Hematopoietic multipotent progenitor cell treated with erythropoietin and hydrocortisone succinate and interleukin-3 and kit ligand, for 6 days (in vitro differentiated cells): Measurements from ENCODE around the gene EPB41L1.

Experiments used
- DNase-seq: peaks from one replicate; pipeline ENCODE4 v3.0.0-alpha.2; 2015

EPB41L1 gene

GRCh38 chr20:36234771-36235320 lies 80.3 kb downstream of the EPB41L1 start:
- peak; percentile 18 for DNase-seq

GRCh38 chr20:36235892-36236785 lies 81.6 kb downstream of the EPB41L1 start, which contains the start of gene AAR2:
TSS of gene AAR2 (plus strand) at chr20:36236478. CDS start at chr20:36239869, 3,391 bp downstream.
- DNase-seq: peak; percentile 93

DNA sequence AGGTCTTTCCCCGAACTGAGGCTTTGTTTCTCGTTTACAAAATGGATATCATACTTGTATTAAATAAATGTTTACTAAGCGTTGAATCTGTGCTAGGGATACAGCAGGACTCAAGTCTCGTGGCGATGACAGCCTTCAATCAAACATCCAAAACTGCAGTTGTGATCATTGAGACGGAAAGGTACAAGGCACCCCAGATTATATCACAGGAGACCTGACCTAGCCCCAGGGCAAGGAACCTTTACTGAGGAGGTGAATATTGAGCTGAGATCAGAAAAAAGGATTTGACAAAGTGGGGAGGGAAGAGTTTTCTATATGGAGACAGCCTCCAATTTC lies 82.2 kb downstream of the EPB41L1 start:
- peak; percentile 13 for DNase-seq

DNA sequence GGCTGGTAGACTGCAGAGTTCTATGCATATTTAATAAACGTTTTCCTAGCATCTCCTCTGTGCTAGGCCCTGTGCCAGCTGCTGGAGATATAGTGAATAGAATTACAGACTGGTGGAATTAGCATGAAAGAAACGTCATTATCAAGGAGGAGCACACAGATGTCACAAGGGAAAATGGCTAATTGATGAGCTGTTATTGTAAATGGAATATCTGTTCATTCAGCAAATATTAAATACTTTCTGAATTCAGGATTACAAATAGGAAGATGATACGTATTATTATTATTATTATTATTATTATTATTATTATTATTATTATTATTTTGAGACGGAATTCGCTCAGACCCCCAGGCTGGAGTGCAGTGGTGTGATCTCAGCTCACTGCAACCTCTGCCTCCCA lies 82.9 kb downstream of the EPB41L1 start:
- DNase-seq: no peak

DNA sequence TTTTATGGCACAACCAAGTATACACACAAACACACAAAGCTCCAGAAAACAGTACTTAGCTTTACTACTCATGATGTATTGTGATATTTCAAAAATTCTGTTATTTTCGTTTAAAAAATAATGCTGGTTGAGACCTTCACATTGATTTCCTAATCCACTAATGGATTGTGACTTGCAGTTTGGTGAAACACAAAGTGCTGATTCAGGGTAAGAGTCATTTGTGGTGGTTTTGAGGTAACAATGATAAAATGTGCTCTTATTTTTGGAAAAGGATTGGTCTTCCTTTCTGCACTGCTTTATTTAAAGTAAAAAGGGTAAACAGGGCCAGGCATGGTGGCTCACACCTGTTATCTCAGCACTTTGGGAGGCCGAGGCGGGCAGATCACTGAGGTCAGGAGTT lies 83.6 kb downstream of the EPB41L1 start:
- DNase-seq: no peak

GRCh38 chr20:36238760-36239159 lies 84.2 kb downstream of the EPB41L1 start:
- DNase-seq: no peak

GRCh38 chr20:36240076-36240475 lies 85.5 kb downstream of the EPB41L1 start:
- DNase-seq: no peak

DNA sequence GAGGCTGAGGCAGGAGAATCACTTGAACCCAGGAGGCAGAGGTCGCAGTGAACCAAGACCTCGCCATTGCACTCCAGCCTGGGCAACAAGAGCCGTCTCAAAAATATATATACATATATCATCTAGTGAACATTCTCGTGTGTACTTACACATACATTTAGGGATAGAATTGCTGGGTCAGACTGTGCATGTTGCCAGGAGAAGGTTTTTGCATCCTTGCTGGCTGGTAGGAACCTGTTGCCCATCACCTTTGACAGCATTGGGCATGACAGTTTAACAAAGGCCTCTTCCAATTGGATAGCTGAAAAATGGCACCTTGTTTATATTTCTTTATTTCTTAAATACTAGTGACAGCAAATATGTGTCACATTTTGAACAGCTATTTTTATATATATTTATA lies 87.1 kb downstream of the EPB41L1 start:
- DNase-seq: no peak

GRCh38 chr20:36243726-36244125 lies 89.2 kb downstream of the EPB41L1 start:
- peak; percentile 30 for DNase-seq

DNA sequence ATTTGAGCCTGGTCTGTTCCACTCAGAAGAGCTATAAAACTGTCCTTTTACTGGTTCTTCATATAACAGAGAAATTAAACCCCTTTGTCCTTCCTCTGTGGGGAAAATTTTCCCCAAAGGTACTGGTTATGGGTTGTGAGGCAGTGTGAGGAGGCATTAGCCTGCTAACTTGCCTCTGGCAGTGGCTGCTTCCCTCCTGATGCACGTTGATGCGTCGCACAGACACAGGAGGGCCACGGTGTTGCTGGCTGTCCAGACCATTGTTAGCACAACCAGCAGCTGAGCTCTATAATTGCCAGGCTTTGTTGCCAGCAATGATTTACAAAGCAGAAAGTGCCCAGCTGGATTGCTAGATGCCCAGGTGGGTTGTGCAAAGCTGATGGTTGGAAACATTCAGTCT lies 91.9 kb downstream of the EPB41L1 start:
- no peak for DNase-seq

DNA sequence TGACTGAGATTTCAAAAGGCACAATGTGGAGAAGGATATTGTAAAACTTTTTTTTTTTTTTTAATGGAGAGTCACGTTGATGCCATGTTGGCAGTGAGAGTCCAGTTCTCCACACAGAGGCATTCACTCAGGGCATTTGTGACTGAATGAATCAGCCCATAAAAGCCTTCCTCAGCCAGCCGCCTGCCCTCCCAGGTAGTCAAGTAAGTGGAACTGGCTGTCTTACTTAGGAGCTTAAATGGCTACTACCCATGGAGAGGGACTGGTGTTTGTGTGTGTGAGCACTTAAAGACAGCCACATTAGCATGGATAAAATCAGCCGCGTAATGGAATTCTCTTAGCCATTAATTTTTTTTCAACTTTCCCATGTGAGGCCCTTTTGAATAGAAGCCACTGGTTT lies 94.3 kb downstream of the EPB41L1 start:
- no peak for DNase-seq

DNA sequence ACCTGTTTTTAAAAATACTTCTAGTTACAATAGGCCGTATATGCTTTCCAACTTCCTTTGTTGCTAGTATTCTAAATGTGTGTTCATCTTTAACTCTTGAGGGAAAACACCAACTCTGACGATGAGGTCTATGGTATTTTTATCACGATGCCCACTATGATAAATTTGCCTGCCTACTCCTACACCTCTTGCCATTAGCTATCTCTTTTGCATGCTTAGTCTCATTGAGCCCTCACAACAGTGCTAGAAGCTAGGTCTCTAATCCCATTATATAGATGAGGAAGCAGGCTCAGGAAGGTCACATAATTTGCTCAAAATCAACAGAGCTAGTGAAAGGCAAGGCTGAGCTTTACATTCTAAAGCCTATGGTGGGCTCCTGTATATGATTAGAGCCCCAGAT lies 94.9 kb downstream of the EPB41L1 start:
- DNase-seq: no peak

DNA sequence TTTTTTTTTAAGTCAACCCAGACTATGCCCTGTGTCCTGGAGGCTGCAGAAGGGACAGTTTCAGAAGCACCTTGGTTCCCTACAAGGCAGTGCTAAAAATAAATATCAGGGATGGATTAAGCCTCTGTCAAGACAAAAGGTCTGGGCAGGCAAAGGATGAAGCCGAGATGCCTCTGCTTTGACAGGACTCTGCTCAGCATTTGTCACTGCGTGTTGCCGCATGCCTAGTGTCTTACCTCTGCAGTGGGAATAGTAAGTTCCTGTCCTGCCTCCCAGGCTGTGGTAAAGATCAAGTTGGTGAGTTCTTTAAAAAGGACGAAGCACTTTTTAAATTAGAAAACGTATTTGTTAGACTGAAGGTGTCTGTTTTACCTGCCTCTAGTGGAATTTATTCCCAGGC lies 96.9 kb downstream of the EPB41L1 start:
- DNase-seq: no peak

DNA sequence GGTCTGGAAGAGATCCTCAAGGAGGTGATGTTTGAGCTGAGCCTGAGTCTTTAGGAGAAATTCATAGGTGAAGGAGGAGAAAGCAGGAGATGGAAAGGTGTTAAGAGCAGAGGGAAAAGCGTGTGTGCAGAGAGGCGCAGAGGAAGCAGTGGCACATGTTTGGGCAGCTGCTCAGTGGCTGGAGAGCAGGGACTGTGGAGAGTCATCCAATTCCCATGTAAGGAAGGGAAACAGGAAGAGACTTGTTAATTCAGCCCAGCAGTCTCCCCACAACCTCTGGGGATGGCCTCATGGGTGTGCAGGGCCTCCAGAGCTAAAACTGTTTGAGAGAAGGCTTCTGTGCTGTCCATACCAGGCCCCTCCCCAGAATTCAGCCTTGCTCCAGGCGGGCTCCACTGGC lies 98.0 kb downstream of the EPB41L1 start:
- DNase-seq: no peak

- DNase-seq: no peak
Observed at GRCh38 chr20:36253036-36253435, 98.5 kb downstream of the EPB41L1 start.

DNA sequence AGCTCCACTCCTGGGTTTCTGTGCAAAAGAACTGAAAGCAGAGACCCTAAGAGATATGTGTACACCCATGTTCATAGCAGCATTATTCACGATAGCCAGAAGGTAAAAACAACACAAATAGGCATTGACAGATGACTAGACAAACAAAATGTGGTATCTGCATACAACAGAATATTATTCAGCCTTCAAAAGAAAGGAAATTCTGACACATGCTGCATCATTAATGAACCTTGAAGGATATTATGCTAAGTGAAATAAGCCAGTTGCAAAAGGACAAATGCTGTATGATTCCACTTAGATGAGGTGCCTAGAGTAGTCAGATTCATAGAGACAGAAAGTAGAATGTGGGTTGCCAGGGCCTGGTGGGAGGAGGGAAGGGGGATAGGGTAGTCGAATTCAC lies 99.5 kb downstream of the EPB41L1 start:
- DNase-seq: no peak

- no peak for DNase-seq
Observed at GRCh38 chr20:36255445-36255844, 100.9 kb downstream of the EPB41L1 start.

GRCh38 chr20:36259177-36260061 lies 104.9 kb downstream of the EPB41L1 start:
- no peak for DNase-seq

DNA sequence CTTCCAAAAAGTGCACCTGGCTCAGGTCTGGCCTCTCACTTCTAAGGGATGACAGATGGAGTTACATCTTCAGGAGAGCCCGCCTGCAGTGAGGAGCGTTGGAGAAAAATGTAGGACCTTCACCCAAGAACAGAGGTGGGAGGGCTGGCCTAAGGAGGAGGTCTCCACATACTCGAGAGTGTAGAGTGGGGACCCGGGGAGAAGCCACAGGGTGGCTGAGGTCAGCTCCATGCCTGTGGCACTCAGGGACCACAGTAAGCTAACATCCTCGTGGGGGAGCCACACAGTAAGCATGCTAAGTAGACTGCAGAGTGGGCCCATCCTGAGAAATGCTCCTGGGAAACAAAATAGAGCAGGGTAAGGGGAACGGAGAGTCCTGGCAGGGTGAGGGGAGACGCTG lies 105.8 kb downstream of the EPB41L1 start:
- DNase-seq: no peak

DNA sequence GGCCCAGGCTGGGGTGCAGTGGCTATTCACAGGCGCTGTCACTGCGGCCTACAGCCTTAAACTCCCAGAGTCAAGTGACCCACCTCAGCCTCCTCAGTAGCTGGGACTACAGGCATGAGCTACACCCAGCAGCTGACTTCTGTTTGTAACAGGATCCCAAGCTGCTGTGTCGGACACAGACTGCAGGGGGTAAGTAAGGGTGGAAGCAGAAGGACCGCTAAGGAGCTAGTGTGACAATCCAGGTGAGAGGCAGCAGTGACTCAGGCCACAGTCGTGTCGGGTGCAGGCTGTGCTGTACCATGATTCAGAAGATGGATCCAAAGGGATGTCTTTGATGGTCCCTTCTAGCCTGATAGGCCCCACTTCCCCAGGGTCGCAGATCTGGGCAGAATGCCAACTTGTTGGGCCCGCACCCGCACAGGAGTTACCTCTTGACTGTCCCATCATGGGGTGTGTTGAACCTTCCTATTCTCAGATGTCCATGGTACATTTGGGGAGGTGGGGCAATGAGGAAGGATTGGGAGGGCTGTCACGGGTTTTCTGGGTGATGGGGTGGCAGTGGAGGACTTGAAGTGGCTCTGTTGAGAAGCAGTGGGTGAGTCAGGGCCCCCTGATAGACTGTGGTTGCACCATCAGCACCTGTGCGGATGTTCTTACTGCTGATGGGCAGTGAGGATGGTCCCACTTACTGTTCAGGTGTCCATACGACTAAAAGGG lies 107.0 kb downstream of the EPB41L1 start:
- DNase-seq: no peak

DNA sequence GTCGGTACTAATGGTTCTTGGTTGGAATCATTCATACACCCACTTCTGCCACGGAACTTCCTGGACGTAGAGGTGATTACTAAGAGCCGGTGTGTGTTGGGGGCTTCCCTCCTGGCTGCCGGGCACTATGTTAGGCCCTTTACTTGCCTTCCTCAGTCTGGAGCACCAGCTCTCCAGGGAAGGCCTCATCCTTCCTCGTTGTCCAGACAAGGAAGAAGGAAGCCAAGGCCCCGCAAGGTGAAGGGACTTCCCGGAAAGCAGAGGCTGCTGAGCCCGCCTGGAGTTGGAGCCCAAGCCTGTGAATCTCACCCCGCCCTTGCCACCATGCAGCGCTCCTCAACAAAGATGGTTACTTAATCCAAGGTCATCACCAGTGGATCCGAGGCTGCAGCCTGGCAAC lies 107.9 kb downstream of the EPB41L1 start:
- no peak for DNase-seq

GRCh38 chr20:36264426-36265246 lies 110.1 kb downstream of the EPB41L1 start:
- DNase-seq: no peak
